GM21528 (cell line): ENCODE measurements around the gene EPB41.
"Not testable (repeated sequence)": the region's sequence is repeated elsewhere in the genome, so short reads cannot be mapped to it uniquely, and the experiment has no call there.

ENCODE experiments used
- ATAC-seq: cut with Tn5 transposase; IDR thresholded peaks from one replicate; pipeline ENCODE4 v1.9.1; 2021; ENCODE audit warnings: mild to moderate bottlenecking, moderate library complexity; ENCODE audit not compliant: unreplicated experiment, low FRiP score

EPB41 gene

DNA sequence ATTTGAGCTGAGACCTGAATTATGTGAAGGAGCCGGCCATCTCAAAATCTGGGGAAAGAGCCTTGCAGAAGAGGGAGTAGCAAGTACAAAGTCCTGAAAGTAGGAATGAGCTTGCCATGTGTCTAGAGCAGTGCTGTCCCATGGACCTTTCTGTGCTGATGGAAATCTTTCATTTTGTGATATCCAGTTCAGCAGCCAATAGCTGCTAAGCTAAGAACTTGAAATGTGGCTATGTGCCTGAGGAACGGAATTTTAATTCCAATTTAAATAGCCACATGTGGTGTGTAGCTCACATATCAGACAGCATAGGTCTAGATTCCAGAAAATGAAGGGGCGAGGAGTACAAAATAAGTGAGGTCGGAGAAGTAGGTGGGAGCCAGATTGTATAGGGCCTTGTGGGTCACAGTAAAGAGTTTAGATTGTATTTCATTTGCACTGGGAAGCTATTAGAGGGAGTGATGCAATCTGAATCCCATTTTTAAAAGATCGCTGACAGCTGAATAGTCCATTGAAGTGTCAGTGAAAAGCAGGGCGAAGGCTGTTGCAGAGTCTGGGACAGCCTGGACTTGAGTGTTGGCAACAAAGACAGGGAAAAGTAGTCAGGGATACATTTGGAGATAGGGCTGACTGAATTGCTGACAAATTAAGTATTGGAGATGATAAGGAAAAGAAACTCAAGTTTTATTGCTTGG, 129.1 kb downstream of the EPB41 start:
- no peak for ATAC-seq

DNA sequence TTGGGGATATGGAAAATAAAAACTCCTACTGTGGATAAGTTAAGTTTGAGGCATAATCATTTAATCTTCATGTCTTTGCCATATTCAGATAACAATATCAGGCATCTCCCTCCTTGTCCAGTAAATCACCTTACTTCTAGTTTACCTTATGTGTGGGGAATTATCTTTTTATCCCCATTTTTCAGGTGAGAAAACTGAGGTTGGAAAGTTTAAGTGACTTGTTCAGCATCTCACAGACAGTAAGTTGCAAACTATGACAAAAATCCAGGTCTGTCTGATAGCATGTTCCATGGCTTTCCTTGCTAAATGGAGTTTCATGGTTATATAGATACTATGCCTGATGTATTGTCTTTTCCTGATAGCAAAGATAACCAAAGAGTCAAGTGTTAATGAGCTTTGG, 129.6 kb downstream of the EPB41 start:
- no peak for ATAC-seq

DNA sequence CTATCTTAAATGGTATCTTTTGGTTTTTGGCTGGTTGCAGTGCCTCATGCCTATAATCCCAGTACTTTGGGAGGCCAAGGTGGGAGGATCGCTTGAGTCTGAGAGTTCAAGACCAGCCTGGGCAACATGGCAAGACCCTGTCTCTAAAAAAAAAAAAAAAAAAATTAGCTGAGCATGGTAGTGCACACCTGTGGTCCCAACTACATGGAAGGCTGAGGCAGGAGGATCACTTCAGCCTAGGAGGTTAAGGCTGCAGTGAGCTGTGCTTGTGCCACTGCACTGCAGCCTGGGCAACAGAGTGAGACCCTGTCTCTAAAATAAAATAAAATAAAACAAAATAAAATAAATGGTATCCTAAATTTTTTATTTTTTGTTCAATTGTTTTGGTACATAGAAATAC, 131.3 kb downstream of the EPB41 start:
- not testable (repeated sequence) for ATAC-seq

DNA sequence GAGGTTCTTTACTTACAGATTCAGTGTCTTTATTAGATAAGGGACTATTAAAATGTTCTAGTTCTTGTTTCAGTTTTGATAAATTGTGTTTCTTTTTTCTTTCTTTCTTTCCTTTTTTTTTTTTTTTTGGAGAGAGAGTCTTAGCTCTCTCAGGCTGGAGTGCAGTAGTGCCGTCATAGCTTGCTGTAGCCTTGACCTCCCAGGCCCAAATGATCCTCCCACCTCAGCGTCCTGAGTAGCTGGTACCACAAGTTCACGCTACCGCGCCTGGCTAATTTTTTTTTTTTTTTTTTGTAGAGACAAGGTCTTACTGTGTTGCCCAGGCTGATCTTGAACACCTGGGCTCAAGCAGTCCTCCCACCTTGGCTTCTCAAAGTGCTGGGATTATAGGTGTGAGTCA, 132.8 kb downstream of the EPB41 start:
- ATAC-seq, result no peak

DNA sequence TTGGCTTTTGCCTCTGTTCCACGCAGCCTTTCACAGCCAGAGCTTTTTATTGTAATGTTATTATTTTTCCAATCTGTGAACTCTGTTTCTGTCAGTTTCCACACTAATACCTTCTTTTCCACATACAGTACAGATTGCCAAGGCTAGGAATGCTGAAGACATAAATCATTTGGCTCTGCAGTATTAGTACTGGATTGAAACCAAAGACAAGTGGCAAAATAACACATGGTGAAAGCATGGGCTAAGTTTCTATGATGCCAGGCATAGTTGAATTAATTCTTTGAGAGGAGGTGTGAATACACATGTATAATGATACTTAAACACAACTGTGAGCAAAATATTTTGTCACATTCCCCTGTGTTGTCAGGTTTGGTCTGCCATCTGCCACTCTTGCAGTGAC, 135.8 kb downstream of the EPB41 start:
- ATAC-seq, result no peak

DNA sequence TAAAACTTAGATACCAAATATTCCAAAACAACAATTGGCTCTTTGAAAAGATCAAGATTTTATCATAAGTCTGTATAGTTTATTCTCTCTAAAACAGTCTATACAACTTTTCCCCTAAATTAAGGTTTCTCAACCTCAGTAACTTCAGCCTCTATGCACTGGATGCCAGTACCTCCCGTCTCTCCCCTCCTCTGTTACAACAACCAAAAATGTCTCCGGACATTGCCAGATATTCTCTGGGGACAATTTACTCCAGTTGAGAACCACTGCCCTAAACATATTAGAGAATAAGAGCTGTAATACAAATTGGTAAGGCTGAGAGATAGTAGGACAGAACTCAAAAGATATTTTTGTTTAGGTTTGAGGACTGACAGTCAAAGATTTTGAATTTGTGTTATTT, 137.7 kb downstream of the EPB41 start:
- ATAC-seq, result no peak

DNA sequence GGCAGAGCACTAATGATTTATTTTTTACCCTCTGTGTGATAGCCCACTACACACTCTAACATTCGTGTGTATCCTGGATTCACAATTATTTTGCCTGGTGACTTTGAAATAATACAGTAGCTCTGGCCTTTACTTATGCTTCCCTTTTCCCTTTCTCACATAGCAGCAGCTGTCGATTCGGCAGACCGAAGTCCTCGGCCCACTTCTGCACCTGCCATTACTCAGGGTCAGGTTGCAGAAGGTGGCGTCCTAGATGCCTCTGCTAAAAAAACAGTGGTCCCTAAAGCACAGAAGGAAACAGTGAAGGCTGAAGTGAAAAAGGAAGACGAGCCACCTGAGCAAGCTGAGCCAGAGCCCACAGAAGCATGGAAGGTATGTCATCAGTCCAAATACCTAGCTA, 138.6 kb downstream of the EPB41 start:
- ATAC-seq, result no peak

DNA sequence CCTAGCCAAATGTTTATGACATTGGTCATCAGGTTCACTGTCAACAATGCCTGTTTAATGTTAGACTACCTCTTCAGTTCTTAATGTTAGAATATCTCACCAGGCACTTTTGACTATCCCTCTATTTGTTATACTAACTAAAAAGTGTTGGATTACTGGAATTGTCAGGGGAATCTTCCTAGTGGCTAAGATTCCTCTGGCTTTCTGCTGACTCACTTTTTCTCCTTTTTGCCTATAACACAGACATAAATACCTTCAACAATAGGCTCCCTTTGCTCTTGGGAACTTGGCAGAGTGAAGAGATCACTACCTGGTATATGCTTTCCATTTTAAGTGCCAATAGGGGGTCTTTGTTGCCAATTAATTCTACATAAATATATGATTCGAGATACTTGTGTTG, 140.8 kb downstream of the EPB41 start:
- ATAC-seq, result no peak

DNA sequence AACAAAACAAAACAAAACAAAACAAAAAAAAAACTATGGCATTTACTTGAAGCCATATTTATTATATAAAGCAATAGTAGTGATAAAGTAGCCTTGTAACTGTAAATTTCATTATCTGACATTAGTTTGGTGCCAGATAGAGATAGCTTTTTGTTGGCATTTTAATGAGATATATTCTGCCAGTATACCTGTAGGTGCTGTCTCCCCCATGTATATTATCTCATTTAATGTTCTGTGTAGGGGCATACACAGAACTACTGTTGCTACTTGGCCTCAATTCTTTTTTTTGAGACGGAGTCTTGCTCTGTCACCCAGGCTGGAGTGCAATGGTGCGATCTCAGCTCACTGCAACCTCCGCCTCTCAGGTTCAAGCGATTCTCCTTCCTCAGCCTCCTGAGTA, 141.9 kb downstream of the EPB41 start:
- ATAC-seq, result no peak

DNA sequence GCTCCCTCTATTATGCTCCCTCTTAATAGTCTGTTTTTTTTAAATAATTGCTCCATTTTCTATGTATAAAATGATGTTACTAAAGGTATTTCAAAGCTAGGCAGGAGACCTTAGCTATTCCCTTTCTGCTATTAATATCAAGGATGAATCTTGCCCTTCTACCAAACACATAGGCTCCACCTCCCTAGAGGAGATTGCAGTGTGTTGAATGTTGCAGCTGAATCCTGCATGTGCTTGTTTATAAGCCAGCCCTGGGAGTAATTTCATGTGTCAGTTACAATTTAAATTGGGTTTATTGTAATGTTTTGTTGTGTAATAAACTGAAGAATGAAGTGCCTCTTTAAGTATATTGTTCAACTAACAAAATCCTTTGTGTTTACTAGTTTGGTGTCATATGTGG, 143.3 kb downstream of the EPB41 start:
- ATAC-seq, result no peak

DNA sequence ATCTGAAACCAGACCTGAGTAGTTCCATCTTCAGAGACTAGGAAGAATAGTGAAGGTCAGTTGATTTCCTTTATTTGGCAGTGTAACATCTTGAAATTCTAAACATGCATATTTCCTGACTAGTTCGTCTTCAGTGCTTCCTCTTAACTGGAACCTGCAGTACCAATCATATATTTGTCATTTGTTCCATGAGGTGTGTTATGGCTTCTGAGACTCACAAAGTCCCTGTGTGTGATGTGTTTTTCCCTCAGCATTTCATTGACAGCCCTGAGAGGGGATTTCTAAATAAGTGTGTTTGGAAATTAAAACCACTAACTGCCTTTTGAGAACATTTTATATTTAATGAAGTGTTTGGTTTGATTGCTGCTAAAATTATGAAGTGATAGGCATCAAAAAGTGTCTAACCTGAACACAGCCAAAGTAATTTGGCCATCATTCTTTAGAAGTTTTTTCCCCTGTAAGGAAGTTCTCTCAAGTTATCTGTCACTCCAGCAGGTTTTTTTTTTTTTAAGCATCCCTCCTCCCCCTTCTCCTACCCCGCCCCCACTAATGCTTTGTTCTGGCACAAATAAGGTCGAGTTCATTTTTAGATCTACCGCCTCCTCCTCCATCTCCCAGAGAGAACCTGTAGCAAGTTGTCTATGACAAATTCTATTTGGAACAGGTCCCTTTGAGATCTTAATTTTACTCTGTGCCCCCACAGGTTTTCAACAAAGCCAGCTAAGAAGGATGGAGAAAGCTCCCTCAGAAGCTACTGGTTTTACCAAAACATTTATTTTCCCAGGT, 148.0 kb downstream of the EPB41 start:
- ATAC-seq, result no peak

DNA sequence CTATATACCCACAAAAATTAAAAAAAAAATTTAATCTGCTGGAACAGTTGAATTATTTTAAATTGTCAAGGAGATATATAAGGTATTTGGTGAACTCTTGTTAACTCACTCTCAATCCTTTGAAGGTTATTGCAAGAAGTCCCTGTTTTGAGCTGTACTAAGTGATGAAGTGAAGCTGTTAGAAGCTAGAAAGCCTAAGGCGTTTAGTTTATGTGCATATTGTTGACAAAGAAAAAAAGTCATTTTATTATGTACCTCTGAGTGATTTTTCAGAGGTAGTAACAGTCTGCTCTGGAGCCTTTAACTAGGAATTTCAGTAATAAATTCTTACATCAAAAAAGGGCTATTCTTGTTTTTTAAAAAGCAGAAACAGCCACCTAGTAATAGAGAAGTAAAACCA, 149.7 kb downstream of the EPB41 start:
- ATAC-seq, result no peak

DNA sequence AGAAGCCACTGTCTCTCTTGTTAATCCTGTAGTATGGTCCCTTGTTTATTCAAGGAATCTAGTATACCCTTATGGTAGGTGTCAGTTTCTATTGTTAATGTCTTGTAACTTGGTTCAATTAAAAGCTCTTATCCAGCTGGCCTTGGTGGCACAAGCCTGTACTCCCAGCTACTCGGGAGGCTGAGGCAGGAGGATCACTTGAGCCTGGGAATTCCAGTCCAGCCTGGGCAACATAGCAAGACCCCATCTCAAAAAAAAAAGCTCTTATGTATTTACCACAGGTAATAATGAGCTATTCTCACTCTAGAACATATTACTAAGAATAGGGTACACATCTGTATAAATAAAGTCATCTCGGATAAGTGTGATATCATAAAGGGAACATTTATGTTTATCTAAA, 162.8 kb downstream of the EPB41 start:
- ATAC-seq, result no peak

DNA sequence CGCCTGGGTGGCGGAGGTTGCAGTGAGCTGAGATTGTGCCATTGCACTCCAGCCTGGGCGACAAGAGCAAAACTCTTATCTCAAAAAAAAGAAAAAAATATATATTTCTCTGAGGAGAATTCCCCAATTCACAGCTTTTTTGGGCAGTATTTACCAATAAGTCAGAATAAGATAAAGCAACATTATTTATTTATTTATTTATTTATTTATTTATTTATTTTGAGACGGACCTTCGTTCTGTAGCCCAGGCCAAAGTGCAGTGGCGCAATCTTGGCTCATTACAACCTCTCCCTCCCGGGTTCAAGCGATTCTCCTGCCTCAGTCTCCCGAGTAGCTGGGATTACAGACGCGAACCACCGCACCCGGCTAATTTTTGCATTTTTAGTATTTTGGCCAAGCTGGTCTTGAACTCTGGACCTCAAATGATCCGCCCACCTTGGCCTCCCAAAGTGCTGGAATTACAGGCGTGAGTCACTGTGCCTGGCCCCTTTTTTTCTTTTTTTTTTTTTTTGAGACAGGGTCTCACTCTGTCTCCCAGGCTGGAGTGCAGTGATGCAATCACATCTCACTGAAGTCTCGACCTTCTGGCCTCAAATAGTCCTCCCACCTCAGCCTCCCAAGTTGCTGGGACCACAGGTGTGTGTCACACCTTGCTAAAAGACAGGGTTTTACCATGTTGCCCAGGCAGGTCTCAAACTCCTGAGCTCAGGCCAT, 165.7 kb downstream of the EPB41 start:
- not testable (repeated sequence) for ATAC-seq

DNA sequence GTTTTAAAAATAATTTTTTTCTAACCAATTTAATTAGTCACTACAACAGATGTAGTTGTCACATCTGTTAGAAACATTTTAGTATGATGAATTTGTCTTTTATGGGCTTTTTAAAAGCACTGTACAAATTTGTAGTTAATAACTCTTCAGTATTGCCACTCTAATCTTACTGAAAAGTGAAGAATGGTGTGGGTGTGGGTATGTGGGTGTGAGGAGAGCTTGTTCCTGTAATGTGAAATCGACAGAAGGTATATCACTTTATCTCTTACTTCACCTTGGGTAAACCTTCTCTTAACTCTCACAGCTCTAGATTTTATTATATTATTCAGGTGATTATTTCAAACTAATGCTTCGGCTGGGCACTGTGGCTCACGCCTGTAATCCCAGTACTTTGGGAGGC, 166.8 kb downstream of the EPB41 start:
- ATAC-seq, result no peak

DNA sequence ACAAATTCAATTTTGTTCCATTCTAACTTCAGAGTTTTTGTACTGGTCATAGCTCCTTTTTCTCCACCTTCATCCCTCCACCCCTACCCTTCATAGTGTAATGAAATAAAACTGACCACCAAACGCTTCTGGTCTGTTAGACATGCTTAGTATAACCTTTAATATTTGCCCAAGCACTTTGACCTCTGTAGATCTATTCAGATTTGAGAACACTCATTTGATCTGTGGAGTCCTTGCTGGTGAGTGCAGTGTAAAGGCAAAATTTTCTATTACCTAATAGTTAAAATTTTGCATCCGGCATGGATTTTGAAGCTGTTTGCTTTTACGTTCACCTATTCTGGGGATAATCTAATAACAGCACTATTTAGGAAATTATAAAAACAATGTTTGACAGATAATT, 168.2 kb downstream of the EPB41 start:
- no peak for ATAC-seq

DNA sequence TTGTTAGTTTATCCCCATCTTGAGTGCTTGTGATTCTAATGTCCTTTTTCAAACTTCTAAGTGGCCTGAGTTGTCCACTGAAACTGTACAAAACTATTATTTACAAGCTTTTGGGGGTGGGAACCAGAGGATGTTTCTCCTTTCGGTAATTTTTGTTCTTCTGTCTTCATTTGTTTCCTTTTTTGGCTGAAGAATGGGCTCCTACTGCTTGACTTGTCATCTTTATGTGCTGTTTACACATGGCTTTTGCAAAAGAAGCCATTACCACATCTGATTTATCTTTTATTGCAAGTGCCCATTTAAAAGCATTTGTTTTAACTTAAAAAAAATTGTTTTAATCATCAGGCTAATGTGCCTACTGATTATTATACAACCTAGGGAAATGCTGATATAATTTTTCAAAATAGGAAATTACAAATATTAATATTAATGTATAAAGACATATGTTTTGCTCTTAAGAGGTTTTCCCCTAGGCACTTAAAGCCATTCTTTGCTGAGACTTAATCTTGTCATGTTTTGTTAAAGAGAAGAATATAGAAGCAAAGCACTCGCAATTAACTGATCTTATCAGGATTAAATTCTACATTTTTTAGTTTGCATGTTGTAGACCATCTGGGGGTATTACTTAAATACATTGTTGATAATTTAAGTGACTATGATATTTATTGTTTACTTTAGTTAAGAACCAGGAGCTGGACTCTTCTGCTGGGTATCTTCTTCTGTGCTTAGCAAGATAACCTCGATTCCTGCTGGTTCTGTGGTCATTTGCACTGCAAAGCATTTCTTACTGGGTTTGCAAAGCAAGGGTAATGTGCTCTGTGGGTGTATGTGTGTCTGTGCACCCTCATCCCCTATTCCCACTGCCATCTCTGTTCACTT, 169.2 kb downstream of the EPB41 start:
- no peak for ATAC-seq

DNA sequence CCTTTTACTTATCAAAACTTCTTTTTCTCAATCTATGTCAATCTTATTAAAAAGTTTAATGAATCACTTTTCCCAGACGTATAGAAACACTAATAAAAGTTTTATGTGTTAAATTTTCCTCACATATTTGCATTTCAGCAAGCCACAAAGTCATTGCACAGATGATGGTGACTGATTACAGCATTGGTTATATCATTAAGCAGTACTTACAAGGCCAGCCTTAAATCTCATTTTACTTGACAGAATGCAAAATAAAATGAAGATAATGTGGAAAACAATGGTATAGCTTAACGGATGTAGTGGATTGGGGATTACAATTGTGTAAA, 169.8 kb downstream of the EPB41 start:
- no peak for ATAC-seq

DNA sequence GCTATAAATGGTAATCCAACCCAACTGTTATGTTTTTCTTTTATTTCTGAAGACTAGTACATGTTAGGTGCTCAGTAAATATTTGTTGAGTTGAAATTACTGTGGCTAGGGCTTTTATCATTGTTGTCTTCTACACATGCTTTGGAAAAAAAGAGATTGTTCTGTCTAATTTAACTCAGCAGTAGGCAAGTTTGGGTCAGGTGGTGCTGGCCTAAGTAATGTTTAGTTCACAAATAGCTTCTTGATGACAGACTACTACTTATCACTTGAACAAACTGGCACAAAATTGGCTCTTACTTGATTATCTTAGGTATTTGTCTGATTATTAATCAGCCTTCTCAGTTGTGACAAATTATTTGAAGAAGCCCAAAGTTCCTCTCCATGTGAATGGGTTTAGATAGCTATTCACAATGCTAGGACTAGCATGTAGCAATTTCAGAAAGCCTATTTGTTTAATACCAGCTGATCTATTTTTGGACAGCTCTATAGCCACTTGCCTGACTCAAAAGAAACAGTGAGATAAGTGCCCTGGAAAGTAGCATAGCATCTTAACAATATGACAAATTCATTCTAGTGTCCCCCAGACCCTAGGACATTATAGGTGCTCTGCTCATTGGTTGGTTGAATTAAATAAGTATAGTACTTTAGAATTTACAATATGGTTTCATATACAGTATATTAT, 176.7 kb downstream of the EPB41 start:
- ATAC-seq, result no peak

DNA sequence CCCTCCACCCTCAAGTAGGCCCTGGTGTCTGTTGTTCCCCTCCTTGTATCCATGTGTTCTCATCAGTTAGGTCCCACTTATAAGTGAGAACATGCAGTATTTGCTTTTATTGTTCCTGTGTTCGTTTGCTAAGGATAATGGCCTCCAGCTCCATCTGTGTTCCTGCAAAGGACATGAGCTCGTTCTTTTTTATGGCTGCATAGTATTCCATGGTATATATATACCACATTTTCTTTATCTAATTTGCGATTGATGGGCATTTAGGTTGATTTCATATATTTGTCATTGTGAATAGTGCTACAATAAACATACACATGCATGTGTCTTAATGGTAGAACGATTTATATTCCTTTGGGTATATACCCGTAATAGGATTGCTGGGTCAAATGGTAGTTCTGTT, 178.3 kb downstream of the EPB41 start:
- not testable (repeated sequence) for ATAC-seq
